Right atrium auricular region (tissue), 2 donors: Measurements from ENCODE around the gene SPATA32. TPM values are rescaled to one million over a fixed set of nuclear protein-coding genes. Genes with fewer than 3 reads are reported as not detected.
A peak's percentile ranks its signal among the peaks of the same experiment; 100 is the strongest.

Experiments
- DNase-seq: peaks from one replicate; pipeline ENCODE4 v3.0.0-alpha.2; 2019; ENCODE audit warnings: low spot score
- H3K27ac ChIP-seq, 2 donors: fragments of 200-600 bp; sonication (generic); 1 replicate in 1 of 2; 2 replicates in 1 of 2; pipeline ENCODE4 v1.5.1; 2016 to 2019
- H3K27me3 ChIP-seq, 2 donors: fragments of 200-600 bp; sonication (generic); one replicate each; pipeline versions ENCODE4 v1.5.1 to v1.6.0; 2017 to 2019
- H3K36me3 ChIP-seq: fragments of 200-600 bp; sonication (generic); one replicate; pipeline ENCODE4 v1.5.1; 2016
- H3K4me1 ChIP-seq, 2 donors: fragments of 200-600 bp; sonication (generic); one replicate each; pipeline versions ENCODE4 v1.5.1 to v1.6.0; 2017 to 2019
- H3K4me3 ChIP-seq, 2 donors: fragments of 200-600 bp; sonication (generic); 1 replicate in 1 of 2; 2 replicates in 1 of 2; pipeline ENCODE4 v1.5.1; 2017 to 2019; ENCODE audit warnings: mild to moderate bottlenecking in 1 of 2, moderate library complexity in 1 of 2
- H3K9me3 ChIP-seq, 2 donors: fragments of 200-600 bp; sonication (generic); one replicate each; pipeline ENCODE4 v1.5.1; 2019
- total RNA-seq, 2 donors: library from RNA; depleted of rRNA; stranded (reverse); fragments of >200 nt; gene quantifications; one replicate each; pipeline ENCODE4 v1.1.0, GENCODE V29; 2016
- TF ChIP-seq, protein P1 (sequence below), 2 donors: fragments of 200-600 bp; sonication (generic); IDR thresholded peaks; one replicate each; pipeline ENCODE4 v1.5.1; 2019; ENCODE audit warnings: antibody characterized with exemption in 2 of 2

Gene SPATA32
- total RNA-seq, 2 donors from 2014 or later, result not detected

DNA sequence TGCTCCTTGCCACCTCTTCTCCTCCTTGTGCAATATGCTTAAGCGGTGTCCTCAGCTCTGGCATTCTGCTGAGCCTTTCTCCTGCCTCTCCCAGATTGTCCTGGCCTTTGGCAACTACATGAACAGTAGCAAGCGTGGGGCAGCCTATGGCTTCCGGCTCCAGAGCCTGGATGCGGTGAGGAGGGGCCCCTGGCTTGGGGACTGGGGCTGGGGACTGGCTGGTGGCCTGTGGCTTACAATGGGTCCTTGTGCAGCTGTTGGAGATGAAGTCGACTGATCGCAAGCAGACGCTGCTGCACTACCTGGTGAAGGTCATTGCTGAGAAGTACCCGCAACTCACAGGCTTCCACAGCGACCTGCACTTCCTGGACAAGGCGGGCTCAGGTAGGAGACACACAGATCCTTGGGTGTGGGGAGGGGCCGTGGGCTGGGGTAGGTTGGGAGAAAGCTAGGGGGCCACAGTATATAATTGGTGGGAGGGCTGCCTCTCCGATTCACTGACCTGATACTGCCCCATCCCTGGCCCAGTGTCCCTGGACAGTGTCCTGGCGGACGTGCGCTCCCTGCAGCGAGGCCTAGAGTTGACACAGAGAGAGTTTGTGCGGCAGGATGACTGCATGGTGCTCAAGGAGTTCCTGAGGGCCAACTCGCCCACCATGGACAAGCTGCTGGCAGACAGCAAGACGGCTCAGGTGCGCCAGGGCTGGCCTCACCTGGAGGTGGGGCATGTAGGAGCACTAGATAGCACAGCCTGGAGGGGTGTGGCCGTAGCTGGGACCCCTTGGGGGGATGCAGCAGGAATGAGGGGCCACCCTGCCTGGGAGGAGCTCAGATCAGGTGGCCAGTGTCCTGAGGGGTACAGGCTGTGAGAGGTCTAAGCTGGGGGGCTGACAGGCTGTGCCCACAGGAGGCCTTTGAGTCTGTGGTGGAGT lies 16.9 kb downstream of the SPATA32 start:
- H3K36me3 ChIP-seq, result peaks cover 13% of the 10 kb centered on the region
- DNase-seq, result no peak
- no peak overlapping the region for H3K4me3 ChIP-seq
- TF ChIP-seq, protein P1, sequence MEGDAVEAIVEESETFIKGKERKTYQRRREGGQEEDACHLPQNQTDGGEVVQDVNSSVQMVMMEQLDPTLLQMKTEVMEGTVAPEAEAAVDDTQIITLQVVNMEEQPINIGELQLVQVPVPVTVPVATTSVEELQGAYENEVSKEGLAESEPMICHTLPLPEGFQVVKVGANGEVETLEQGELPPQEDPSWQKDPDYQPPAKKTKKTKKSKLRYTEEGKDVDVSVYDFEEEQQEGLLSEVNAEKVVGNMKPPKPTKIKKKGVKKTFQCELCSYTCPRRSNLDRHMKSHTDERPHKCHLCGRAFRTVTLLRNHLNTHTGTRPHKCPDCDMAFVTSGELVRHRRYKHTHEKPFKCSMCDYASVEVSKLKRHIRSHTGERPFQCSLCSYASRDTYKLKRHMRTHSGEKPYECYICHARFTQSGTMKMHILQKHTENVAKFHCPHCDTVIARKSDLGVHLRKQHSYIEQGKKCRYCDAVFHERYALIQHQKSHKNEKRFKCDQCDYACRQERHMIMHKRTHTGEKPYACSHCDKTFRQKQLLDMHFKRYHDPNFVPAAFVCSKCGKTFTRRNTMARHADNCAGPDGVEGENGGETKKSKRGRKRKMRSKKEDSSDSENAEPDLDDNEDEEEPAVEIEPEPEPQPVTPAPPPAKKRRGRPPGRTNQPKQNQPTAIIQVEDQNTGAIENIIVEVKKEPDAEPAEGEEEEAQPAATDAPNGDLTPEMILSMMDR (IDR thresholded peaks at IDR 0.05), result no peak
- no peaks in the 10 kb centered on the region for H3K9me3 ChIP-seq
- H3K4me1 ChIP-seq, result peaks cover 0 to 38% of the 10 kb centered on the region in 2 donors
- H3K27me3 ChIP-seq, result no peaks in the 10 kb centered on the region
- no peak overlapping the region for H3K27ac ChIP-seq

DNA sequence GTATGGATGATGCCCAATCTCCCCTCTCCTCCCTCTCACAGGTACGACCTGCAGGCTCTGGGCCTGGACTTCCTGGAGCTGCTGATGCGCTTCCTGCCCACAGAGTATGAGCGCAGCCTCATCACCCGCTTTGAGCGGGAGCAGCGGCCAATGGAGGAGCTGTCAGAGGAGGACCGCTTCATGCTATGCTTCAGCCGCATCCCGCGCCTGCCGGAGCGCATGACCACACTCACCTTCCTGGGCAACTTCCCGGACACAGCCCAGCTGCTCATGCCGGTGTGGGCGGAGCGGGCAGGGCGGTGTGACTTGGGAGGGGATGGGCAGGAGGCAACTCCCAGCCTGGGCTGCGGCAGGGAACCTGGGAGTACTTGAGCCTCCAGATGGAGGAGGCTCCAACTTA lies 18.1 kb downstream of the SPATA32 start:
- peaks cover 0 to 38% of the 10 kb centered on the region in 2 donors for H3K4me1 ChIP-seq
- no peak for DNase-seq
- H3K27ac ChIP-seq, result no peak overlapping the region
- TF ChIP-seq, protein P1 (IDR thresholded peaks at IDR 0.05), result no peak
- no peak overlapping the region for H3K4me3 ChIP-seq
- no peaks in the 10 kb centered on the region for H3K9me3 ChIP-seq
- peaks cover 13% of the 10 kb centered on the region for H3K36me3 ChIP-seq
- no peaks in the 10 kb centered on the region for H3K27me3 ChIP-seq

DNA sequence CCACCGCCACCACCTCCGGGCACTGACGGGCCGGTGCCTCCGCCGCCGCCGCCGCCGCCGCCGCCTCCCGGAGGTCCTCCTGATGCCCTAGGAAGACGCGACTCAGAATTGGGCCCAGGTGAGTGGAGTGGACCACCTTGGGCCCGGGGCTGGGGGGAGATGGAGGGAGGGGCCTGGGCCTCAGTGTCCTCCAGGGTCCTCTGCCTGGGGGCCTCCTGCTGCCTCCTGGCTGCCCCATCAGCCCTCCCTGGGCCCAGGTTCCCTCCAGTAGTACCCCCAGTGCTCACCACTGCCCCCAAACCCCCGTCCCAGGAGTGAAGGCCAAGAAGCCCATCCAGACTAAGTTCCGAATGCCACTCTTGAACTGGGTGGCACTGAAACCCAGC lies 19.9 kb downstream of the SPATA32 start:
- Histone ChIP-seq H3K36me3 (peaks cover 13% of the 10 kb centered on the region), H3K4me1 (peaks cover 0 to 24% of the 10 kb centered on the region in 2 donors), H3K27ac (no peak overlapping the region), H3K9me3 (no peaks in the 10 kb centered on the region), H3K4me3 (peak overlapping the region; percentile 42 to 47), H3K27me3 (no peaks in the 10 kb centered on the region)
- no peak for DNase-seq
- TF ChIP-seq, protein P1 (IDR thresholded peaks at IDR 0.05), result no peak

DNA sequence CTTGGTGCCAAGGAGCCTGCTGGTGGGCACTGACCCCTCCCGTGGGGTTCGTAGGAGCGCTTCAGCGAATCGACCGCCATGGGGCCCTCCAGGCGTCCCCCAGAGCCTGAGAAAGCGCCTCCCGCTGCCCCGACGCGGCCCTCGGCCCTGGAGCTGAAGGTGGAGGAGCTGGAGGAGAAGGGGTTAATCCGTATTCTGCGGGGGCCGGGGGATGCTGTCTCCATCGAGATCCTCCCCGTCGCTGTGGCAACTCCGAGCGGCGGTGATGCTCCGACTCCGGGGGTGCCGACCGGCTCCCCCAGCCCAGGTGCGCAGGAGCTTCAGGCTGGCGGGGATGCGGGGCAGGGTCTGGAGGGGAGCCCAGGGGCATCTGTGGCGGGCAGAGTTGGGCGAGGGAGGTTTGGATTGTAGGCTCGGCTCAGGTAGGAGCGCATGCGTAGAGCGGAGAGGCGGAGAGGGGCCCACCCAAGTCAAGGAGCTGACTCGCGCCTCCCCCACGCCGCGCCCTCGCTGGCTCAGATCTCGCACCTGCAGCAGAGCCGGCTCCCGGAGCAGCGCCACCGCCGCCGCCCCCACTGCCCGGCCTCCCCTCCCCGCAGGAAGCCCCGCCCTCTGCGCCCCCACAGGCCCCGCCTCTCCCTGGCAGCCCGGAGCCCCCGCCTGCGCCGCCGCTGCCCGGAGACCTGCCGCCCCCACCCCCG lies 20.4 kb downstream of the SPATA32 start:
- Histone ChIP-seq H3K4me1 (peaks cover 0 to 19% of the 10 kb centered on the region in 2 donors), H3K9me3 (no peaks in the 10 kb centered on the region), H3K36me3 (peaks cover 13% of the 10 kb centered on the region), H3K27ac (peak overlapping the region in 1 of 2 donors; percentile 1), H3K27me3 (no peaks in the 10 kb centered on the region), H3K4me3 (peak overlapping the region; percentile 42 to 47)
- TF ChIP-seq, protein P1 (IDR thresholded peaks at IDR 0.05), result no peak
- no peak for DNase-seq

DNA sequence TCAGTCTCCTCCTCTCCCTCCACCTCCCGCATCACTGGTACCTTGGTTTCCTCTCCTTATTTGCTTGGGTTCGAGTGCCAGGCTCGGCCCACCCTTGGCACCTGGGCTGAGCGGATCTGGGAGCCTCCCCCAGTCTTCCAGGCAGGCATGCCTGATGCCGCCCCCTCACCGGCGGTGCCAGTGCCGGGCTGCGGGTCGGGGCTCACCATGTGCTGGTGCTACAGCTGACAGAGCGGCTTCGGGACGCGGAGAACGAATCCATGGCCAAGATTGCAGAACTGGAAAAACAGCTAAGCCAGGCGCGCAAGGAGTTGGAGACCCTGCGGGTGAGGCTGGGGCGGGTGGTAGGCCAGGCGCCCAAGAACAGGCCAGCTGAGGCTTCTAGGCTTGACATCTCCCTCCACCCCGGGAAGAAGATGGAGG lies 21.0 kb downstream of the SPATA32 start:
- H3K36me3 ChIP-seq, result peaks cover 13% of the 10 kb centered on the region
- H3K4me3 ChIP-seq, result peak overlapping the region; percentile 42 to 47
- no peaks in the 10 kb centered on the region for H3K9me3 ChIP-seq
- peak overlapping the region in 1 of 2 donors; percentile 1 for H3K27ac ChIP-seq
- no peak for DNase-seq
- TF ChIP-seq, protein P1 (IDR thresholded peaks at IDR 0.05), result no peak
- H3K27me3 ChIP-seq, result no peaks in the 10 kb centered on the region
- H3K4me1 ChIP-seq, result peaks cover 0 to 16% of the 10 kb centered on the region in 2 donors
